ENCODE results near the gene MPPED2. TPM values are rescaled to one million over a fixed set of nuclear protein-coding genes. Genes with fewer than 3 reads are reported as not detected.

The MPPED2 gene
- total RNA-seq, 1 experiment from 2014 or later: not detected

DNA sequence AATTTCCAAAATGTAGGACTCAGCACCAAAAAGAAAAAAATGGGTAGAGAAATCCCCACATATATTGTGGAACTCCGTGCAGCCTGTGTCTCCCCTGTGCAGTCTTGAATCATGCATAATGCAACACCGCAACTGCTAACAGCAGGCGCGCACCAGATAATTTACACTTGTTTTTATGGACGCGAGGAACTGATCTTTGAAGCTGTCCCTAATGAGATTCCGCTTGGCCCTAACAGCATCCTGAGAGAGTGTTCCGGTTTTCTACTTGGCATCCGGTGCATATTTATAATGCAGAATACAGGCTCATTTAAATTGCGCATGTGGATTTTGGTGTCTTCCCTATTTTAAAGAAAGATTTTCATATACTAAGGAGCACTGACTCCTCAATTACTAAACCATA is 21.1 kb downstream of the MPPED2 start (continued):
- TF ChIP-seq JUND (IDR thresholded peaks at IDR 0.05): no peak

DNA sequence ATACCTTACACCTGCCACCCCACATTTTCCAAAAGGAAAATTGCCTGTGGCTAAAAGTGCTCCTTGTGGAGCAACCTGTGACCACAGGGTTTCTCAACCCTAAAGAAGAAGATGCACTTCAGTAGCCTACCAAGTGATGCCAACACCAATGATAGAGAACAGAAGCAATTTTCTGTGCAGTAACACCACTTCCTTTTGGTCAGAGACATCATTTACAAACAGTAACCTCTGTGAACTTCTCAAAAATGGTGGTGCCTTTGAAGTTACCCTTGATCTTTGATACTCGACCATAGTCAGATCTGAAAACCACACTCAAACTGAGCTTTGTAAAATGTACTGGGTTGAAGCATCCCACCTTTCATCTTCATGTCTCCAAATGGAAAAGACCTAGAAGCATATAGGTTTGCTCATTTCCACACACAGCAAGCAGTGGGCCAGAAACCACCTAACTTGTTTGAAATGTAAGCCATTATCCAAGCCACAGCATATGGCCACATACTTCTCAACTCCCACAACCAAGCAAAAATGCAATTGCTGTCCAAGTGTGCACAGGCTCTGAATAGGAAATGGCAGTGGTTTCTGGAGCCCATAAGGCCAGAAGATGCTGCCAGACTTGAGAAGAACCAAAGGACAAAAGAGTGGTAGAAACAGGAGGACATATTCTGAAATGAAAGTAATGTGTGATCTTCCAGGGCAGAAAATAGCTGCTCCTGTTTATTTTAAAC is 24.3 kb downstream of the MPPED2 start:
- Histone ChIP-seq H2AFZ (ENCODE audit: low read depth, low read length, poor library complexity, severe bottlenecking) (no peak overlapping the region), H3K9me3 (ENCODE audit: control insufficient read depth in 1 of 2, insufficient read depth in 1 of 2, low read depth in 1 of 2, low read length in 2 of 2) (no peaks in the 10 kb centered on the region), H3K9ac (ENCODE audit: low read length) (no peak overlapping the region), H3K4me1 (ENCODE audit: control insufficient read depth in 1 of 2, insufficient read depth in 2 of 2, low read length in 2 of 2) (no peaks in the 10 kb centered on the region), H3K27ac (ENCODE audit: low read depth, low read length) (no peak overlapping the region), H3K79me2 (ENCODE audit: insufficient read depth, low read length) (no peaks in the 10 kb centered on the region), H3K4me2 (ENCODE audit: low read length) (no peak overlapping the region), H3K36me3 (ENCODE audit: control insufficient read depth in 1 of 2, insufficient read depth in 2 of 2, low read length in 2 of 2) (no peaks in the 10 kb centered on the region), H3K4me3 (replicated peaks in 1 of 2; ENCODE audit: low read depth in 1 of 2, low read length in 2 of 2) (no peak overlapping the region), H4K20me1 (ENCODE audit: insufficient read depth) (no peaks in the 10 kb centered on the region), H3K27me3 (ENCODE audit: insufficient read depth, low read length) (peaks cover 10% of the 10 kb centered on the region; the same call in 1 of the 2 replicates), H3K9me2 (ENCODE audit: insufficient read depth) (no peaks in the 10 kb centered on the region)
- intact Hi-C loops (cut with micrococcal nuclease): no loop called here
- ChIA-PET POLR2A (no interaction called here), RAD21 (ENCODE audit: low non-redundant PET in 1 of 2, low total read pairs in 2 of 2, uncharacterized antibody in 2 of 2, unreplicated experiment in 2 of 2) (no interaction called here), CTCF (no interaction called here)
- ATAC-seq (no peak), DNase-seq (ENCODE audit: low read depth, low spot score) (no peak)
- no TSS peak for BruUV-seq (replicated peaks)
- no peak for TF ChIP-seq RAD21 (IDR thresholded peaks at IDR 0.05; ENCODE audit: low read depth)
- TF ChIP-seq, protein P1, sequence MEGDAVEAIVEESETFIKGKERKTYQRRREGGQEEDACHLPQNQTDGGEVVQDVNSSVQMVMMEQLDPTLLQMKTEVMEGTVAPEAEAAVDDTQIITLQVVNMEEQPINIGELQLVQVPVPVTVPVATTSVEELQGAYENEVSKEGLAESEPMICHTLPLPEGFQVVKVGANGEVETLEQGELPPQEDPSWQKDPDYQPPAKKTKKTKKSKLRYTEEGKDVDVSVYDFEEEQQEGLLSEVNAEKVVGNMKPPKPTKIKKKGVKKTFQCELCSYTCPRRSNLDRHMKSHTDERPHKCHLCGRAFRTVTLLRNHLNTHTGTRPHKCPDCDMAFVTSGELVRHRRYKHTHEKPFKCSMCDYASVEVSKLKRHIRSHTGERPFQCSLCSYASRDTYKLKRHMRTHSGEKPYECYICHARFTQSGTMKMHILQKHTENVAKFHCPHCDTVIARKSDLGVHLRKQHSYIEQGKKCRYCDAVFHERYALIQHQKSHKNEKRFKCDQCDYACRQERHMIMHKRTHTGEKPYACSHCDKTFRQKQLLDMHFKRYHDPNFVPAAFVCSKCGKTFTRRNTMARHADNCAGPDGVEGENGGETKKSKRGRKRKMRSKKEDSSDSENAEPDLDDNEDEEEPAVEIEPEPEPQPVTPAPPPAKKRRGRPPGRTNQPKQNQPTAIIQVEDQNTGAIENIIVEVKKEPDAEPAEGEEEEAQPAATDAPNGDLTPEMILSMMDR (IDR thresholded peaks at IDR 0.05 in 2 of 3, conservative IDR thresholded peaks at IDR 0.05 in 1 of 3; ENCODE audit: borderline replicate concordance in 1 of 3, insufficient read depth in 1 of 3, low read depth in 2 of 3, low read length in 2 of 3): no peak
- TF ChIP-seq, protein P2, sequence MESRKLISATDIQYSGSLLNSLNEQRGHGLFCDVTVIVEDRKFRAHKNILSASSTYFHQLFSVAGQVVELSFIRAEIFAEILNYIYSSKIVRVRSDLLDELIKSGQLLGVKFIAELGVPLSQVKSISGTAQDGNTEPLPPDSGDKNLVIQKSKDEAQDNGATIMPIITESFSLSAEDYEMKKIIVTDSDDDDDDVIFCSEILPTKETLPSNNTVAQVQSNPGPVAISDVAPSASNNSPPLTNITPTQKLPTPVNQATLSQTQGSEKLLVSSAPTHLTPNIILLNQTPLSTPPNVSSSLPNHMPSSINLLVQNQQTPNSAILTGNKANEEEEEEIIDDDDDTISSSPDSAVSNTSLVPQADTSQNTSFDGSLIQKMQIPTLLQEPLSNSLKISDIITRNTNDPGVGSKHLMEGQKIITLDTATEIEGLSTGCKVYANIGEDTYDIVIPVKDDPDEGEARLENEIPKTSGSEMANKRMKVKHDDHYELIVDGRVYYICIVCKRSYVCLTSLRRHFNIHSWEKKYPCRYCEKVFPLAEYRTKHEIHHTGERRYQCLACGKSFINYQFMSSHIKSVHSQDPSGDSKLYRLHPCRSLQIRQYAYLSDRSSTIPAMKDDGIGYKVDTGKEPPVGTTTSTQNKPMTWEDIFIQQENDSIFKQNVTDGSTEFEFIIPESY (IDR thresholded peaks at IDR 0.05; ENCODE audit: extremely low read depth, insufficient replicate concordance, low read length): no peak
- no peak for TF ChIP-seq TCF7L2 (IDR thresholded peaks at IDR 0.05; ENCODE audit: borderline replicate concordance, extremely low read depth, insufficient read depth, insufficient read length)
- TF ChIP-seq, protein P3, sequence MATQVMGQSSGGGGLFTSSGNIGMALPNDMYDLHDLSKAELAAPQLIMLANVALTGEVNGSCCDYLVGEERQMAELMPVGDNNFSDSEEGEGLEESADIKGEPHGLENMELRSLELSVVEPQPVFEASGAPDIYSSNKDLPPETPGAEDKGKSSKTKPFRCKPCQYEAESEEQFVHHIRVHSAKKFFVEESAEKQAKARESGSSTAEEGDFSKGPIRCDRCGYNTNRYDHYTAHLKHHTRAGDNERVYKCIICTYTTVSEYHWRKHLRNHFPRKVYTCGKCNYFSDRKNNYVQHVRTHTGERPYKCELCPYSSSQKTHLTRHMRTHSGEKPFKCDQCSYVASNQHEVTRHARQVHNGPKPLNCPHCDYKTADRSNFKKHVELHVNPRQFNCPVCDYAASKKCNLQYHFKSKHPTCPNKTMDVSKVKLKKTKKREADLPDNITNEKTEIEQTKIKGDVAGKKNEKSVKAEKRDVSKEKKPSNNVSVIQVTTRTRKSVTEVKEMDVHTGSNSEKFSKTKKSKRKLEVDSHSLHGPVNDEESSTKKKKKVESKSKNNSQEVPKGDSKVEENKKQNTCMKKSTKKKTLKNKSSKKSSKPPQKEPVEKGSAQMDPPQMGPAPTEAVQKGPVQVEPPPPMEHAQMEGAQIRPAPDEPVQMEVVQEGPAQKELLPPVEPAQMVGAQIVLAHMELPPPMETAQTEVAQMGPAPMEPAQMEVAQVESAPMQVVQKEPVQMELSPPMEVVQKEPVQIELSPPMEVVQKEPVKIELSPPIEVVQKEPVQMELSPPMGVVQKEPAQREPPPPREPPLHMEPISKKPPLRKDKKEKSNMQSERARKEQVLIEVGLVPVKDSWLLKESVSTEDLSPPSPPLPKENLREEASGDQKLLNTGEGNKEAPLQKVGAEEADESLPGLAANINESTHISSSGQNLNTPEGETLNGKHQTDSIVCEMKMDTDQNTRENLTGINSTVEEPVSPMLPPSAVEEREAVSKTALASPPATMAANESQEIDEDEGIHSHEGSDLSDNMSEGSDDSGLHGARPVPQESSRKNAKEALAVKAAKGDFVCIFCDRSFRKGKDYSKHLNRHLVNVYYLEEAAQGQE (IDR thresholded peaks at IDR 0.05; ENCODE audit: low read depth): no peak
- TF ChIP-seq, protein P4, sequence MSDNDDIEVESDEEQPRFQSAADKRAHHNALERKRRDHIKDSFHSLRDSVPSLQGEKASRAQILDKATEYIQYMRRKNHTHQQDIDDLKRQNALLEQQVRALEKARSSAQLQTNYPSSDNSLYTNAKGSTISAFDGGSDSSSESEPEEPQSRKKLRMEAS (IDR thresholded peaks at IDR 0.05): no peak
- no peak for TF ChIP-seq POLR2AphosphoS5 (IDR thresholded peaks at IDR 0.05; ENCODE audit: low read depth, low read length)
- TF ChIP-seq ZNF274 (IDR thresholded peaks at IDR 0.05; ENCODE audit: low read depth, low read length): no peak
- no peak for TF ChIP-seq FOSL1 (IDR thresholded peaks at IDR 0.05; ENCODE audit: low read depth)
- no peak for TF ChIP-seq CBX3 (IDR thresholded peaks at IDR 0.05; ENCODE audit: low read depth)
- TF ChIP-seq JUND (IDR thresholded peaks at IDR 0.05): no peak
- TF ChIP-seq, protein P5, sequence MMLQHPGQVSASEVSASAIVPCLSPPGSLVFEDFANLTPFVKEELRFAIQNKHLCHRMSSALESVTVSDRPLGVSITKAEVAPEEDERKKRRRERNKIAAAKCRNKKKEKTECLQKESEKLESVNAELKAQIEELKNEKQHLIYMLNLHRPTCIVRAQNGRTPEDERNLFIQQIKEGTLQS (IDR thresholded peaks at IDR 0.05): no peak
- no peak for TF ChIP-seq CEBPB (IDR thresholded peaks at IDR 0.05; ENCODE audit: low read depth)
- no peak for TF ChIP-seq SP1 (IDR thresholded peaks at IDR 0.05; ENCODE audit: low read depth)
- TF ChIP-seq EZH2phosphoT487 (IDR thresholded peaks at IDR 0.05; ENCODE audit: borderline replicate concordance): no peak
- no peak for TF ChIP-seq EGR1 (IDR thresholded peaks at IDR 0.05; ENCODE audit: low read depth)
- no peak for TF ChIP-seq ZFX (IDR thresholded peaks at IDR 0.05)
